Activated naive CD8-positive, alpha-beta T cell treated with anti-CD3 and anti-CD28 coated beads, Interleukin-2, amount 10 ng/mL, durations not matched to agents 7 days and 5 days (primary cell): ENCODE data around the gene ZNF678. TPM values are rescaled to one million over a fixed set of nuclear protein-coding genes. Genes with fewer than 3 reads are reported as not detected.
"Not testable (repeated sequence)": the region's sequence is repeated elsewhere in the genome, so short reads cannot be mapped to it uniquely, and the experiment has no call there.

Source experiments
- ATAC-seq: fragments of 150-1000 bp; cut with Tn5 transposase; one replicate; pipeline ENCODE4 v1.10.0; 2021; ENCODE audit warnings: low read depth, moderate library complexity
- POLR2A ChIA-PET: fragments of 350-600 bp; sonication (Branson Sonifier 250); formaldehyde crosslinking; loops from one replicate; lab custom pipeline; 2021; ENCODE audit warnings: antibody characterized with exemption; lab: Charles Lee
- DNase-seq: peaks from one replicate; pipeline ENCODE4 v3.0.0; 2021
- H3K27ac Mint-ChIP-seq: one replicate; pipeline ENCODE4 v1.8.0; 2022; ENCODE audit warnings: mild to moderate bottlenecking, mixed read lengths
- H3K27me3 Mint-ChIP-seq: one replicate; pipeline ENCODE4 v1.8.0; 2022; ENCODE audit warnings: mild to moderate bottlenecking, moderate library complexity, mixed read lengths
- H3K36me3 Mint-ChIP-seq: one replicate; pipeline ENCODE4 v1.8.0; 2021; ENCODE audit warnings: mild to moderate bottlenecking, mixed read lengths
- H3K4me1 Mint-ChIP-seq: one replicate; pipeline ENCODE4 v1.8.0; 2021; ENCODE audit warnings: mixed read lengths
- H3K4me3 Mint-ChIP-seq: one replicate; pipeline ENCODE4 v1.8.0; 2022; ENCODE audit warnings: mild to moderate bottlenecking, moderate library complexity, mixed read lengths
- H3K9me3 Mint-ChIP-seq: one replicate; pipeline ENCODE4 v1.8.0; 2021; ENCODE audit warnings: mixed read lengths
- total RNA-seq, 2 experiments: library from RNA; stranded (reverse); gene quantifications; one replicate each; pipeline ENCODE4 v1.2.3, GENCODE V29; 2021

Gene ZNF678
- total RNA-seq, 2 experiments from 2014 or later, result 6.9 to 7.3 TPM

GRCh38 chr1:227589777-227590176 is 26.4 kb downstream of the ZNF678 start:
- H3K4me3 Mint-ChIP-seq, H3K27me3 Mint-ChIP-seq, ATAC-seq, DNase-seq, H3K4me1 Mint-ChIP-seq, POLR2A ChIA-PET, H3K27ac Mint-ChIP-seq: not testable (repeated sequence)
- H3K36me3 Mint-ChIP-seq, result peaks cover 39% of the 10 kb centered on the region
- peaks cover 26% of the 10 kb centered on the region for H3K9me3 Mint-ChIP-seq

GRCh38 chr1:227596222-227596621 is 32.9 kb downstream of the ZNF678 start:
- POLR2A ChIA-PET, DNase-seq, H3K4me1 Mint-ChIP-seq, ATAC-seq, H3K27me3 Mint-ChIP-seq, H3K27ac Mint-ChIP-seq, H3K4me3 Mint-ChIP-seq: not testable (repeated sequence)
- H3K36me3 Mint-ChIP-seq, result peaks cover 39% of the 10 kb centered on the region
- H3K9me3 Mint-ChIP-seq, result peaks cover 30% of the 10 kb centered on the region

- POLR2A ChIA-PET, result no interaction called here
These were observed 40.0 kb downstream of the ZNF678 start for GRCh38 chr1:227603327-227603726.

GRCh38 chr1:227604446-227604845 is 41.1 kb downstream of the ZNF678 start:
- Mint-ChIP-seq H3K27ac (no peak overlapping the region), H3K36me3 (peaks cover 24% of the 10 kb centered on the region), H3K4me3 (no peak overlapping the region), H3K4me1 (no peaks in the 10 kb centered on the region), H3K9me3 (peaks cover 26% of the 10 kb centered on the region), H3K27me3 (no peaks in the 10 kb centered on the region)
- ATAC-seq (no peak), DNase-seq (no peak)
- POLR2A ChIA-PET, result no interaction called here

More at GRCh38 chr1:227603327-227603726, 40.0 kb downstream of the ZNF678 start:
- Mint-ChIP-seq H3K9me3 (peaks cover 28% of the 10 kb centered on the region), H3K27me3 (no peaks in the 10 kb centered on the region), H3K4me1 (no peaks in the 10 kb centered on the region), H3K27ac (no peak overlapping the region), H3K36me3 (peaks cover 32% of the 10 kb centered on the region), H3K4me3 (no peak overlapping the region)
- DNase-seq (no peak), ATAC-seq (no peak)

GRCh38 chr1:227606271-227606670 is 42.9 kb downstream of the ZNF678 start:
- DNase-seq, ATAC-seq, POLR2A ChIA-PET, H3K27me3 Mint-ChIP-seq, H3K4me3 Mint-ChIP-seq, H3K4me1 Mint-ChIP-seq, H3K27ac Mint-ChIP-seq: not testable (repeated sequence)
- H3K9me3 Mint-ChIP-seq, result peaks cover 18% of the 10 kb centered on the region
- peaks cover 22% of the 10 kb centered on the region for H3K36me3 Mint-ChIP-seq

DNA sequence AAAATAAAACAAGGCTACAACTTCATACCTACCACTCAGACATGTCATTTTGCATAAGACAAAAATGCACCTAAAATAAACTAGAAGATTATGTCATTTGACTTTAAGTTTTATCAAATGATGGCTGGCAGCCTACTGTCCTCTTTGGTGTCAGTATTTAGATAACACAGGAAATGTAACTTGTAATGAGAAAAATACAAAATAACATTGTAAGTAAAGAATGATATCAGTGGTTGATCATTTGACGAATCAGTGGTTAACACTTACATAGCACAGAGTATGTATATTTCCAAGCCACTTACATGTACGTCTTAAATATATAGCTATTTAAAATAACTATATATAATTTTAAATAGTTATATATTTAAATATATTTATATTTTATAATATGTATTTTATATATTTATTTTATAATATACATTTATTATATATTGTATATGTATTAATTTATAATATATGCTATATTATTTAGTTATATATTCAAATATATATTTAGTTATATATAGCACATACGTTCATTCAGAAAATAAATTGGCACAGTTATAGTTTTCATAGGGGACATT is 44.1 kb downstream of the ZNF678 start:
- no peaks in the 10 kb centered on the region for H3K4me1 Mint-ChIP-seq
- no peaks in the 10 kb centered on the region for H3K27me3 Mint-ChIP-seq
- peaks cover 19% of the 10 kb centered on the region for H3K9me3 Mint-ChIP-seq
- peaks cover 23% of the 10 kb centered on the region for H3K36me3 Mint-ChIP-seq
- ATAC-seq (no peak), DNase-seq (no peak)
- POLR2A ChIA-PET, result no interaction called here
- no peak overlapping the region for H3K27ac Mint-ChIP-seq
- H3K4me3 Mint-ChIP-seq, result no peak overlapping the region

DNA sequence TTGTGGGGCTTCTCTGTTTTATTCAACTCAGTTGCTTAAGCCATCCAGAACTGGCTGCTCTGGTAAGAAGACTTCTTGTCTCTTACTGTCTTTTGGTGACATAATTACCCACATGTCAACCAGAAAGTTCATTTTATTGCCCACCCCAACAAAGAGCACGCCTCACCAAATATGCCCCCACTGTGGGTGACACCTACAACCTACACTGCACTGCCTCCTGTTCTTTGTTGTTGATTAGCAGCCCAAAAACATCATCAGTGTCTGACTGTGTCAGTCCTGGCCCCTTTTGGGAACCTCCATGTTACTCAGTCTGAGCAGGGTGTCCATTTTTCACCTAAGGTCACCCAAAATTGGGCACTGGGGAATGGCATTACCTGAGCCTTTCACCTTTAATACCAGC is 49.3 kb downstream of the ZNF678 start:
- no peak for ATAC-seq
- Mint-ChIP-seq H3K9me3 (peaks cover 28% of the 10 kb centered on the region), H3K4me1 (no peaks in the 10 kb centered on the region), H3K36me3 (peaks cover 39% of the 10 kb centered on the region), H3K27me3 (no peaks in the 10 kb centered on the region), H3K27ac (no peak overlapping the region), H3K4me3 (no peak overlapping the region)
- POLR2A ChIA-PET, result no interaction called here
- no peak for DNase-seq

GRCh38 chr1:227613526-227613925 is 50.2 kb downstream of the ZNF678 start:
- H3K27ac Mint-ChIP-seq, result no peak overlapping the region
- H3K27me3 Mint-ChIP-seq, result no peaks in the 10 kb centered on the region
- POLR2A ChIA-PET, result no interaction called here
- H3K36me3 Mint-ChIP-seq, result peaks cover 38% of the 10 kb centered on the region
- no peaks in the 10 kb centered on the region for H3K4me1 Mint-ChIP-seq
- no peak overlapping the region for H3K4me3 Mint-ChIP-seq
- ATAC-seq (no peak), DNase-seq (no peak)
- H3K9me3 Mint-ChIP-seq, result peaks cover 30% of the 10 kb centered on the region

- peaks cover 41% of the 10 kb centered on the region for H3K9me3 Mint-ChIP-seq
- H3K4me3 Mint-ChIP-seq, result no peak overlapping the region
- H3K27me3 Mint-ChIP-seq, result no peaks in the 10 kb centered on the region
- POLR2A ChIA-PET, result no interaction called here
- H3K4me1 Mint-ChIP-seq, result no peaks in the 10 kb centered on the region
- ATAC-seq (no peak), DNase-seq (no peak)
- H3K27ac Mint-ChIP-seq, result no peak overlapping the region
- peaks cover 19% of the 10 kb centered on the region for H3K36me3 Mint-ChIP-seq
These were observed 57.9 kb downstream of the ZNF678 start for GRCh38 chr1:227621211-227621610.

- POLR2A ChIA-PET, result no interaction called here
- H3K27me3 Mint-ChIP-seq, result no peaks in the 10 kb centered on the region
- DNase-seq, result no peak
- no peak overlapping the region for H3K4me3 Mint-ChIP-seq
- no peak for ATAC-seq
- peaks cover 42% of the 10 kb centered on the region for H3K9me3 Mint-ChIP-seq
- H3K36me3 Mint-ChIP-seq, result peaks cover 20% of the 10 kb centered on the region
- no peak overlapping the region for H3K27ac Mint-ChIP-seq
- H3K4me1 Mint-ChIP-seq, result no peaks in the 10 kb centered on the region
These were observed 59.6 kb downstream of the ZNF678 start for GRCh38 chr1:227622739-227623475.

DNA sequence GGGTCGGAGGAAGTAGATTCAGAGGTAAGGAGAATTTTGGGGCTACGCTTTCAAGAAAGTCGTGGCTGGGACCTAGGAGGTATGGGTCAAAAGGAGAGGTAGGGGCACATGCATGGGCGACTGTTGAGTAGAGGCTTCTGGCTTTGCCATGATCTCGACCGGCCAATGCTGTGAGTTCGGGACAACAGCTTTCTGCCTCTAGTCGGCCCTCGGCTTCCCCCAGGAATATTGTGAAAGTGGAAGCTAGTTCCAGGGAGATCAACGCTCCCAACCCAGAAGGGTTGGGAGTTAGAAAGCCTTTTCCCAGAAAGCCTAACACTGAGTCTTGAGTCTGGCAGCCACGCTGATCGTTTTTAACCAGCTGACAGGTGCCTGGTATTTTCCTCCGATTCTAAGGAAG is 69.0 kb downstream of the ZNF678 start:
- no peak for DNase-seq
- POLR2A ChIA-PET, result no interaction called here
- Mint-ChIP-seq H3K4me3 (no peak overlapping the region), H3K4me1 (no peaks in the 10 kb centered on the region), H3K27ac (no peak overlapping the region), H3K27me3 (no peaks in the 10 kb centered on the region), H3K9me3 (peaks cover 40% of the 10 kb centered on the region), H3K36me3 (peaks cover 10% of the 10 kb centered on the region)
- no peak for ATAC-seq

GRCh38 chr1:227635596-227635995 is 72.2 kb downstream of the ZNF678 start:
- Mint-ChIP-seq H3K4me3 (no peak overlapping the region), H3K36me3 (peaks cover 16% of the 10 kb centered on the region), H3K9me3 (peaks cover 38% of the 10 kb centered on the region), H3K4me1 (no peaks in the 10 kb centered on the region), H3K27me3 (no peaks in the 10 kb centered on the region), H3K27ac (no peak overlapping the region)
- ATAC-seq (no peak), DNase-seq (no peak)
- POLR2A ChIA-PET, result no interaction called here

DNA sequence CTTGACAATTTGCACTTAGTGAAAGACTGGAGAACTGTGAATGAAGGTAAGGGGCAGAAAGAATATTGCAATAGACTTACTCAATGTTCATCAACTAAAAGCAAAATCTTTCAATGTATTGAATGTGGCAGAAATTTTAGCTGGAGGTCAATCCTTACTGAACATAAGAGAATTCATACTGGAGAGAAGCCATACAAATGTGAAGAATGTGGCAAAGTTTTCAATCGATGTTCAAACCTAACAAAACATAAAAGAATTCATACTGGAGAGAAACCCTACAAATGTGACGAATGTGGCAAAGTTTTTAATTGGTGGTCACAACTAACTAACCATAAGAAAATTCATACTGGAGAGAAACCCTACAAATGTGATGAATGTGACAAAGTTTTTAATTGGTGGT is 91.1 kb downstream of the ZNF678 start:
- peaks cover 43% of the 10 kb centered on the region for H3K9me3 Mint-ChIP-seq
- H3K27me3 Mint-ChIP-seq, result no peaks in the 10 kb centered on the region
- H3K4me3 Mint-ChIP-seq, result no peak overlapping the region
- DNase-seq, result no peak
- no peak overlapping the region for H3K27ac Mint-ChIP-seq
- peaks cover 43% of the 10 kb centered on the region for H3K36me3 Mint-ChIP-seq
- POLR2A ChIA-PET, result no interaction called here
- no peak for ATAC-seq
- H3K4me1 Mint-ChIP-seq, result no peaks in the 10 kb centered on the region
